Muscle layer of colon (tissue), 2 donors: ENCODE results near the gene PPFIBP1.

Source experiments
- H3K27ac ChIP-seq: one replicate; pipeline ENCODE4 v1.7.0; 2013; ENCODE audit warnings: low read depth, mild to moderate bottlenecking, low read length, moderate library complexity
- H3K27me3 ChIP-seq, 2 donors: one replicate each; pipeline ENCODE4 v1.7.0; 2013; ENCODE audit warnings: low read length in 2 of 2, mild to moderate bottlenecking in 2 of 2; ENCODE audit not compliant: insufficient read depth in 2 of 2, control insufficient read depth in 1 of 2
- H3K36me3 ChIP-seq: one replicate; pipeline ENCODE4 v1.7.0; 2013; ENCODE audit warnings: mild to moderate bottlenecking, low read length; ENCODE audit not compliant: insufficient read depth
- H3K4me1 ChIP-seq: one replicate; pipeline ENCODE4 v1.7.0; 2013; ENCODE audit warnings: mild to moderate bottlenecking, low read length; ENCODE audit not compliant: insufficient read depth
- H3K4me3 ChIP-seq, 2 donors: one replicate each; pipeline ENCODE4 v1.7.0; 2013; ENCODE audit warnings: low read length in 2 of 2, low read depth in 1 of 2, mild to moderate bottlenecking in 1 of 2, moderate library complexity in 1 of 2
- H3K9ac ChIP-seq: one replicate; pipeline ENCODE4 v1.7.0; 2013; ENCODE audit warnings: low read length
- H3K9me3 ChIP-seq: one replicate; pipeline ENCODE4 v1.7.0; 2013; ENCODE audit warnings: mild to moderate bottlenecking, low read length
- donor health status: abdominal sarcoma.
- donor health status: Adenocarcinoma of cecum.

The PPFIBP1 gene

GRCh38 chr12:27604431-27604830 is 80.4 kb downstream of the PPFIBP1 start:
- Histone ChIP-seq H3K4me1 (peaks cover 16% of the 10 kb centered on the region), H3K9me3 (no peaks in the 10 kb centered on the region), H3K27me3 (no peaks in the 10 kb centered on the region), H3K9ac (no peak overlapping the region), H3K27ac (no peak overlapping the region), H3K36me3 (no peaks in the 10 kb centered on the region), H3K4me3 (no peak overlapping the region)

GRCh38 chr12:27606986-27607385 is 83.0 kb downstream of the PPFIBP1 start:
- Histone ChIP-seq H3K4me3 (no peak overlapping the region), H3K9me3 (no peaks in the 10 kb centered on the region), H3K27me3 (no peaks in the 10 kb centered on the region), H3K27ac (no peak overlapping the region), H3K4me1 (peaks cover 35% of the 10 kb centered on the region), H3K9ac (no peak overlapping the region), H3K36me3 (no peaks in the 10 kb centered on the region)

- Histone ChIP-seq H3K4me1 (peaks cover 36% of the 10 kb centered on the region), H3K4me3 (no peak overlapping the region), H3K36me3 (no peaks in the 10 kb centered on the region), H3K9ac (no peak overlapping the region), H3K9me3 (no peaks in the 10 kb centered on the region), H3K27me3 (no peaks in the 10 kb centered on the region), H3K27ac (no peak overlapping the region)
These were observed 83.6 kb downstream of the PPFIBP1 start for GRCh38 chr12:27607591-27607990.

- H3K36me3 ChIP-seq, result no peaks in the 10 kb centered on the region
- no peak overlapping the region for H3K4me3 ChIP-seq
- peaks cover 31% of the 10 kb centered on the region for H3K4me1 ChIP-seq
- H3K27ac ChIP-seq, result no peak overlapping the region
- no peak overlapping the region for H3K9ac ChIP-seq
- H3K9me3 ChIP-seq, result no peaks in the 10 kb centered on the region
- no peaks in the 10 kb centered on the region for H3K27me3 ChIP-seq
These were observed 84.9 kb downstream of the PPFIBP1 start for GRCh38 chr12:27608890-27609289.

GRCh38 chr12:27610374-27610773 is 86.4 kb downstream of the PPFIBP1 start:
- no peak overlapping the region for H3K9ac ChIP-seq
- no peaks in the 10 kb centered on the region for H3K27me3 ChIP-seq
- no peaks in the 10 kb centered on the region for H3K9me3 ChIP-seq
- H3K36me3 ChIP-seq, result no peaks in the 10 kb centered on the region
- H3K4me3 ChIP-seq, result no peak overlapping the region
- peaks cover 42% of the 10 kb centered on the region for H3K4me1 ChIP-seq
- peak overlapping the region; percentile 22 for H3K27ac ChIP-seq

GRCh38 chr12:27614386-27614785 is 90.4 kb downstream of the PPFIBP1 start:
- Histone ChIP-seq H3K27ac (no peak overlapping the region), H3K27me3 (no peaks in the 10 kb centered on the region), H3K4me1 (peaks cover 51% of the 10 kb centered on the region)

GRCh38 chr12:27614866-27615265 is 90.9 kb downstream of the PPFIBP1 start:
- no peak overlapping the region for H3K27ac ChIP-seq
- no peaks in the 10 kb centered on the region for H3K36me3 ChIP-seq
- H3K9ac ChIP-seq, result no peak overlapping the region
- peaks cover 46% of the 10 kb centered on the region for H3K4me1 ChIP-seq
- H3K9me3 ChIP-seq, result no peaks in the 10 kb centered on the region
- H3K4me3 ChIP-seq, result no peak overlapping the region
- H3K27me3 ChIP-seq, result no peaks in the 10 kb centered on the region

More at GRCh38 chr12:27614386-27614785, 90.4 kb downstream of the PPFIBP1 start:
- Histone ChIP-seq H3K4me3 (no peak overlapping the region), H3K36me3 (no peaks in the 10 kb centered on the region), H3K9ac (no peak overlapping the region), H3K9me3 (no peaks in the 10 kb centered on the region)

GRCh38 chr12:27615331-27615891 is 91.4 kb downstream of the PPFIBP1 start:
- no peaks in the 10 kb centered on the region for H3K9me3 ChIP-seq
- H3K27me3 ChIP-seq, result no peaks in the 10 kb centered on the region
- peaks cover 41% of the 10 kb centered on the region for H3K4me1 ChIP-seq
- no peak overlapping the region for H3K9ac ChIP-seq
- no peak overlapping the region for H3K4me3 ChIP-seq
- no peaks in the 10 kb centered on the region for H3K36me3 ChIP-seq
- no peak overlapping the region for H3K27ac ChIP-seq

GRCh38 chr12:27616356-27617142 is 92.5 kb downstream of the PPFIBP1 start:
- Histone ChIP-seq H3K4me3 (no peak overlapping the region), H3K4me1 (peaks cover 30% of the 10 kb centered on the region), H3K9me3 (no peaks in the 10 kb centered on the region), H3K27me3 (no peaks in the 10 kb centered on the region), H3K9ac (no peak overlapping the region), H3K27ac (no peak overlapping the region), H3K36me3 (no peaks in the 10 kb centered on the region)

GRCh38 chr12:27618836-27619235 is 94.8 kb downstream of the PPFIBP1 start:
- H3K4me3 ChIP-seq, result no peak overlapping the region
- no peak overlapping the region for H3K27ac ChIP-seq
- H3K9me3 ChIP-seq, result no peaks in the 10 kb centered on the region
- no peaks in the 10 kb centered on the region for H3K36me3 ChIP-seq
- no peak overlapping the region for H3K9ac ChIP-seq
- H3K4me1 ChIP-seq, result peaks cover 24% of the 10 kb centered on the region
- no peaks in the 10 kb centered on the region for H3K27me3 ChIP-seq

GRCh38 chr12:27619308-27619707 is 95.3 kb downstream of the PPFIBP1 start:
- no peaks in the 10 kb centered on the region for H3K27me3 ChIP-seq
- H3K4me1 ChIP-seq, result peaks cover 23% of the 10 kb centered on the region
- H3K9me3 ChIP-seq, result no peaks in the 10 kb centered on the region
- no peaks in the 10 kb centered on the region for H3K36me3 ChIP-seq
- no peak overlapping the region for H3K9ac ChIP-seq
- no peak overlapping the region for H3K4me3 ChIP-seq
- H3K27ac ChIP-seq, result no peak overlapping the region

GRCh38 chr12:27620121-27620520 is 96.1 kb downstream of the PPFIBP1 start:
- Histone ChIP-seq H3K9ac (no peak overlapping the region), H3K4me3 (no peak overlapping the region), H3K27me3 (no peaks in the 10 kb centered on the region), H3K9me3 (no peaks in the 10 kb centered on the region), H3K27ac (no peak overlapping the region), H3K36me3 (no peaks in the 10 kb centered on the region), H3K4me1 (peaks cover 15% of the 10 kb centered on the region)
